T follicular helper cell (primary cell): ENCODE results near the gene MC4R.

Source experiments
- DNase-seq: peaks from one replicate; pipeline ENCODE4 v3.0.0-alpha.2; 2020; ENCODE audit warnings: low read depth

Gene MC4R

GRCh38 chr18:60327880-60328279 lies 44.7 kb downstream of the MC4R start:
- DNase-seq: no peak

- DNase-seq: no peak
Measured at GRCh38 chr18:60322591-60322990, 50.0 kb downstream of the MC4R start.
